A673 (cell line): ENCODE measurements around the gene CERS6.

Source experiments
- EZH2 ChIP-seq: fragments of 200-600 bp; sonication (generic); IDR thresholded peaks from 2 replicates; pipeline ENCODE4 v1.6.1; 2017; ENCODE audit warnings: borderline replicate concordance, low read depth, mild to moderate bottlenecking, mixed read lengths, antibody characterized with exemption, low read length; ENCODE audit not compliant: poor library complexity, severe bottlenecking
- TF ChIP-seq, protein P1 (sequence below): fragments of 300-800, 200-600 bp; sonication (generic); conservative IDR thresholded peaks from 2 replicates; pipeline ENCODE4 v1.5.1; 2017; ENCODE audit warnings: low read depth, mild to moderate bottlenecking, antibody characterized with exemption, low read length, moderate library complexity, mixed read lengths

DNA sequence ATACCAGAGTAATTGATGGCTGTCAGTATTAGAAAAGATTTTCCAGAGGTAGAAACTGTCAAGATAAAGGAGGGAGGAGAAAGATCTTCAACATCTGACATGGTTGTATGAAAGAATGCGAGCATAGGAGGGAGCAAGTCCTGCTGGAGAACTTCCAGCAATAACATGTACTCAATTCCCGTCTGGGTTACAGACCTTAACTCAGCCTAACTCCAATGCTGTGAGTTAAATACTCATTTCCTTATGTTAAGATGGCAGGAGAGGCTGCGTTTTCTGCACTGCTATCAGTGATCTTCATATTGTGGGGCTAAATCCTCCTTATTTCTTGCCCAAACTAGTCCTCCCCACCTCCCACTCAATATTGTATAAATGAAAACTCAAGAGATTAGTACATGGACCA is 6.7 kb upstream of the CERS6 start:
- TF ChIP-seq, protein P1, sequence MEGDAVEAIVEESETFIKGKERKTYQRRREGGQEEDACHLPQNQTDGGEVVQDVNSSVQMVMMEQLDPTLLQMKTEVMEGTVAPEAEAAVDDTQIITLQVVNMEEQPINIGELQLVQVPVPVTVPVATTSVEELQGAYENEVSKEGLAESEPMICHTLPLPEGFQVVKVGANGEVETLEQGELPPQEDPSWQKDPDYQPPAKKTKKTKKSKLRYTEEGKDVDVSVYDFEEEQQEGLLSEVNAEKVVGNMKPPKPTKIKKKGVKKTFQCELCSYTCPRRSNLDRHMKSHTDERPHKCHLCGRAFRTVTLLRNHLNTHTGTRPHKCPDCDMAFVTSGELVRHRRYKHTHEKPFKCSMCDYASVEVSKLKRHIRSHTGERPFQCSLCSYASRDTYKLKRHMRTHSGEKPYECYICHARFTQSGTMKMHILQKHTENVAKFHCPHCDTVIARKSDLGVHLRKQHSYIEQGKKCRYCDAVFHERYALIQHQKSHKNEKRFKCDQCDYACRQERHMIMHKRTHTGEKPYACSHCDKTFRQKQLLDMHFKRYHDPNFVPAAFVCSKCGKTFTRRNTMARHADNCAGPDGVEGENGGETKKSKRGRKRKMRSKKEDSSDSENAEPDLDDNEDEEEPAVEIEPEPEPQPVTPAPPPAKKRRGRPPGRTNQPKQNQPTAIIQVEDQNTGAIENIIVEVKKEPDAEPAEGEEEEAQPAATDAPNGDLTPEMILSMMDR: no peak
- no peak for TF ChIP-seq EZH2
